Measurements from ENCODE around the gene ZNF77.

ZNF77 gene

DNA sequence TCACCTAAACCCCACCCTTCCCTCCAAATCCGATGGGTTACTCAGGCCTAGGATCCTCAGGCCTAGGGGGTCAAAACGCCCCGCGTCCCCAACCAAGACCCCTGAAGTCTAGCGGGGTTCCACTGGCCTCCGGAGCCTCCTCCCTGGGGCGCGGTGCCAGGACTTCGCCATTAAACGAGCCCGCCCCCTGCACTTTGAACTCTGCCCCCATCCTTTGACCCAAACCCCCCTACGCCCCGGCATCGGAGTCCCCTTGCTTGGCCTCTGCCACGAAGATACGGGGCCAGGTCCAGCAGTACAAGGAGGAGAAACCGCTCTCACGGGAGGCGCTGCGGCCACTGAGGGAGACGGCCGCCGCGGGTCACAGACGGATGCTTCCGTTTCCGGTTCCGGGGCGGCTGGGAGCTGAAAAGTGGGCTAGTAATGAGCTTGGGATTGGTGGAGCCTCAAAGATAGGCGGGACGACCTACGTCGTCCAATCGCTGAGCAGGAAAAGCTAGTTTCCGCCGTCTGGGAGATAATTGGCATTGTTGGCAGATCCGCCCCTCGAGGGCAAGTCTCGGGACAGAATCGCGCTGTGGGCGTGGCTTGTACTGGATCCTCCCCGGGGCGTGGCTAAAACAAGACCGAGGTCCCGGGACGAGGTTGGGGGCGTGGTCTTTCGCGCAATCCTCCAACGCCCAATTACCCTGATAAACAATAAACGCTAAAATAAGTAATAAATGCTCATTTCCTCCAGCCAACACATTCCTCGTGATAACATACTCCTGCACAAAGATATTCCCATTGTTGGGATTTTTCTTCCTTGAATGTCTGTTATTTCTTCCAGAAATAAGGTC, 5.7 kb upstream of the ZNF77 start:
- Histone ChIP-seq H3K4me1 (ENCODE audit: control insufficient read depth, insufficient read depth, low read length) (peaks cover 4% of the 10 kb centered on the region; the same call in 1 of the 2 replicates), H3K9me3 (ENCODE audit: control insufficient read depth, insufficient read depth, low read depth, low read length) (no peaks in the 10 kb centered on the region), H3K36me3 (ENCODE audit: control insufficient read depth in 2 of 2, insufficient read depth in 1 of 2, low read length in 2 of 2) (no peaks in the 10 kb centered on the region; a peak in 1 of 3 replicates), H3K27ac (ENCODE audit: extremely low read depth, low read depth, low read length) (peak overlapping the region; percentile 70), H3K4me3 (ENCODE audit: low read depth, low read length) (peak overlapping the region; percentile 82)
- POLR2A ChIA-PET: interaction anchor here (0.6 to 2.0 kb wide), 46 partner anchors 8 to 784 kb away, joined by 3 to 35 read pairs (median 5); partner anchors contain the start of genes GADD45B, GNG7, NCLN and SGTA
- CTCF ChIA-PET: interaction anchor here (0.5 to 4.0 kb wide), 32 partner anchors 10 to 497 kb away, joined by 3 to 20 read pairs (median 4); partner anchors contain the start of genes ZNF555 and ZNF57
- no peak for TF ChIP-seq ZNF10 (tag by site-specific recombination; IDR thresholded peaks at IDR 0.05)
- TF ChIP-seq ZNF24 (tag by site-specific recombination; IDR thresholded peaks at IDR 0.05): no peak
- peak; percentile 78 for TF ChIP-seq ZBTB48 (tag by site-specific recombination; IDR thresholded peaks at IDR 0.05)
- no peak for TF ChIP-seq ZNF600 (tag by site-specific recombination; IDR thresholded peaks at IDR 0.05)
- TF ChIP-seq ZNF48 (tag by site-specific recombination; IDR thresholded peaks at IDR 0.05): no peak
- TF ChIP-seq, protein P1, sequence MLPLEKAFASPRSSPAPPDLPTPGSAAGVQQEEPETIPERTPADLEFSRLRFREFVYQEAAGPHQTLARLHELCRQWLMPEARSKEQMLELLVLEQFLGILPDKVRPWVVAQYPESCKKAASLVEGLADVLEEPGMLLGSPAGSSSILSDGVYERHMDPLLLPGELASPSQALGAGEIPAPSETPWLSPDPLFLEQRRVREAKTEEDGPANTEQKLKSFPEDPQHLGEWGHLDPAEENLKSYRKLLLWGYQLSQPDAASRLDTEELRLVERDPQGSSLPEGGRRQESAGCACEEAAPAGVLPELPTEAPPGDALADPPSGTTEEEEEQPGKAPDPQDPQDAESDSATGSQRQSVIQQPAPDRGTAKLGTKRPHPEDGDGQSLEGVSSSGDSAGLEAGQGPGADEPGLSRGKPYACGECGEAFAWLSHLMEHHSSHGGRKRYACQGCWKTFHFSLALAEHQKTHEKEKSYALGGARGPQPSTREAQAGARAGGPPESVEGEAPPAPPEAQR (tag by site-specific recombination; IDR thresholded peaks at IDR 0.05): no peak
- peak; percentile 52; the same call in 1 of the 2 replicates for TF ChIP-seq ZNF394 (tag by site-specific recombination; IDR thresholded peaks at IDR 0.05; ENCODE audit: borderline replicate concordance)
- no peak for TF ChIP-seq ZNF654 (tag by site-specific recombination; IDR thresholded peaks at IDR 0.05; ENCODE audit: low read depth)
- no peak for TF ChIP-seq MYNN (tag by site-specific recombination; IDR thresholded peaks at IDR 0.05; ENCODE audit: borderline replicate concordance)
- peak; percentile 38 for TF ChIP-seq ZEB2 (tag by site-specific recombination; IDR thresholded peaks at IDR 0.05)
- TF ChIP-seq YY2 (tag by site-specific recombination; IDR thresholded peaks at IDR 0.05): peak; percentile 94
- no peak for TF ChIP-seq ZNF658 (tag by site-specific recombination; IDR thresholded peaks at IDR 0.05)
- TF ChIP-seq ZNF214 (tag by site-specific recombination; IDR thresholded peaks at IDR 0.05; ENCODE audit: borderline replicate concordance): no peak
- no peak for TF ChIP-seq ZBTB17 (tag by site-specific recombination; IDR thresholded peaks at IDR 0.05)
- no peak for TF ChIP-seq ZNF426 (tag by site-specific recombination; IDR thresholded peaks at IDR 0.05)
- TF ChIP-seq ZNF777 (tag by site-specific recombination; IDR thresholded peaks at IDR 0.05; ENCODE audit: borderline replicate concordance): peak; percentile 79; the same call in 1 of the 2 replicates
- TF ChIP-seq ZNF341 (tag by site-specific recombination; IDR thresholded peaks at IDR 0.05; ENCODE audit: low read depth): peak; percentile 33; the same call in 1 of the 2 replicates
- TF ChIP-seq, protein P2, sequence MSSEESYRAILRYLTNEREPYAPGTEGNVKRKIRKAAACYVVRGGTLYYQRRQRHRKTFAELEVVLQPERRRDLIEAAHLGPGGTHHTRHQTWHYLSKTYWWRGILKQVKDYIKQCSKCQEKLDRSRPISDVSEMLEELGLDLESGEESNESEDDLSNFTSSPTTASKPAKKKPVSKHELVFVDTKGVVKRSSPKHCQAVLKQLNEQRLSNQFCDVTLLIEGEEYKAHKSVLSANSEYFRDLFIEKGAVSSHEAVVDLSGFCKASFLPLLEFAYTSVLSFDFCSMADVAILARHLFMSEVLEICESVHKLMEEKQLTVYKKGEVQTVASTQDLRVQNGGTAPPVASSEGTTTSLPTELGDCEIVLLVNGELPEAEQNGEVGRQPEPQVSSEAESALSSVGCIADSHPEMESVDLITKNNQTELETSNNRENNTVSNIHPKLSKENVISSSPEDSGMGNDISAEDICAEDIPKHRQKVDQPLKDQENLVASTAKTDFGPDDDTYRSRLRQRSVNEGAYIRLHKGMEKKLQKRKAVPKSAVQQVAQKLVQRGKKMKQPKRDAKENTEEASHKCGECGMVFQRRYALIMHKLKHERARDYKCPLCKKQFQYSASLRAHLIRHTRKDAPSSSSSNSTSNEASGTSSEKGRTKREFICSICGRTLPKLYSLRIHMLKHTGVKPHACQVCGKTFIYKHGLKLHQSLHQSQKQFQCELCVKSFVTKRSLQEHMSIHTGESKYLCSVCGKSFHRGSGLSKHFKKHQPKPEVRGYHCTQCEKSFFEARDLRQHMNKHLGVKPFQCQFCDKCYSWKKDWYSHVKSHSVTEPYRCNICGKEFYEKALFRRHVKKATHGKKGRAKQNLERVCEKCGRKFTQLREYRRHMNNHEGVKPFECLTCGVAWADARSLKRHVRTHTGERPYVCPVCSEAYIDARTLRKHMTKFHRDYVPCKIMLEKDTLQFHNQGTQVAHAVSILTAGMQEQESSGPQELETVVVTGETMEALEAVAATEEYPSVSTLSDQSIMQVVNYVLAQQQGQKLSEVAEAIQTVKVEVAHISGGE (tag by site-specific recombination; conservative IDR thresholded peaks at IDR 0.05; ENCODE audit: low read depth): peak; percentile 93
- TF ChIP-seq KLF8 (tag by site-specific recombination; IDR thresholded peaks at IDR 0.05): peak; percentile 81
- no peak for TF ChIP-seq ZNF221 (tag by site-specific recombination; IDR thresholded peaks at IDR 0.05; ENCODE audit: borderline replicate concordance)
- TF ChIP-seq ZNF548 (tag by site-specific recombination; IDR thresholded peaks at IDR 0.05): no peak
- TF ChIP-seq, protein P3, sequence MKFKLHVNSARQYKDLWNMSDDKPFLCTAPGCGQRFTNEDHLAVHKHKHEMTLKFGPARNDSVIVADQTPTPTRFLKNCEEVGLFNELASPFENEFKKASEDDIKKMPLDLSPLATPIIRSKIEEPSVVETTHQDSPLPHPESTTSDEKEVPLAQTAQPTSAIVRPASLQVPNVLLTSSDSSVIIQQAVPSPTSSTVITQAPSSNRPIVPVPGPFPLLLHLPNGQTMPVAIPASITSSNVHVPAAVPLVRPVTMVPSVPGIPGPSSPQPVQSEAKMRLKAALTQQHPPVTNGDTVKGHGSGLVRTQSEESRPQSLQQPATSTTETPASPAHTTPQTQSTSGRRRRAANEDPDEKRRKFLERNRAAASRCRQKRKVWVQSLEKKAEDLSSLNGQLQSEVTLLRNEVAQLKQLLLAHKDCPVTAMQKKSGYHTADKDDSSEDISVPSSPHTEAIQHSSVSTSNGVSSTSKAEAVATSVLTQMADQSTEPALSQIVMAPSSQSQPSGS (tag by site-specific recombination; IDR thresholded peaks at IDR 0.05; ENCODE audit: low read depth): no peak
- TF ChIP-seq ZFP69B (tag by site-specific recombination; IDR thresholded peaks at IDR 0.05): peak; percentile 39; the same call in 1 of the 2 replicates
- no peak for TF ChIP-seq ZNF140 (tag by site-specific recombination; IDR thresholded peaks at IDR 0.05)
- TF ChIP-seq, protein P4, sequence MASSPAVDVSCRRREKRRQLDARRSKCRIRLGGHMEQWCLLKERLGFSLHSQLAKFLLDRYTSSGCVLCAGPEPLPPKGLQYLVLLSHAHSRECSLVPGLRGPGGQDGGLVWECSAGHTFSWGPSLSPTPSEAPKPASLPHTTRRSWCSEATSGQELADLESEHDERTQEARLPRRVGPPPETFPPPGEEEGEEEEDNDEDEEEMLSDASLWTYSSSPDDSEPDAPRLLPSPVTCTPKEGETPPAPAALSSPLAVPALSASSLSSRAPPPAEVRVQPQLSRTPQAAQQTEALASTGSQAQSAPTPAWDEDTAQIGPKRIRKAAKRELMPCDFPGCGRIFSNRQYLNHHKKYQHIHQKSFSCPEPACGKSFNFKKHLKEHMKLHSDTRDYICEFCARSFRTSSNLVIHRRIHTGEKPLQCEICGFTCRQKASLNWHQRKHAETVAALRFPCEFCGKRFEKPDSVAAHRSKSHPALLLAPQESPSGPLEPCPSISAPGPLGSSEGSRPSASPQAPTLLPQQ (tag by site-specific recombination; IDR thresholded peaks at IDR 0.05): peak; percentile 59
- TF ChIP-seq WT1 (tag by site-specific recombination; IDR thresholded peaks at IDR 0.05): 0 out of 2 replicates have a peak, but pooled peaks have one; percentile 23

All from HEK293 (cell line).